Measurements from ENCODE around the gene UBL4A. TPM values are rescaled to one million over a fixed set of nuclear protein-coding genes. Genes with fewer than 3 reads are reported as not detected.

Gene UBL4A
- total and polyA plus RNA-seq, 8 donors = 8.0 to 50.1 (median 27.3) TPM

DNA sequence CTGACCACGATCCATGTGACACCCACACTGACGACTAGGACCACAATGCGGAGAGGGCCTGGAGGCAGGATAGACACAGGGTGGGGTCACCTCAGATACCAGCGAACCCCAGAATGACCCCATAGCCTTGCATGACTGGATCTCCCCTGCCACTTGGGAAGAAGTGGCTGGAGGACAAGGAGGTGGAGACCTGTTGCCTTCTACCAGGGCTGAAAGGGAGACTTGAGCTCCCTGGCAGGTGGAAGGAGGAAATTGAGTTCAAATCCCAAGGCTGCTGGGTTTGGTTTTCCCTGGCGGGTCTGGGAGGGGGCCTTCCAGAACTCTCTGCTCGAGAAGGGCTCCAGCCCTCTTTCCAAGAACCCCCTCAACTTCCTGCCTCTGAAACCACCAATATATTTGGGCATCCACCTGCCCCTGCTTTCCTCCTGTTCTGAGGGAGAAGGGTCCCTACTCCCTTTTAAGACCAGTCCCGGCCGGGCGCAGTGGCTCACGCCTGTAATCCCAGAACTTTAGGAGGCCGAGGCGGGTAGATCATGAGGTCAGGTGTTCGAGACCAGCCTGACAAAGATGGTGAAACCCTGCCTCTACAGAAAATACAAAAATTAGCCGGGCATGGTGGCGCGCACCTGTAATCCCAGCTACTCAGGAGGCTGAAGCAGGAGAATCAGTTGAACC lies 26.6 kb upstream of the UBL4A start:
- Histone ChIP-seq H3K9me3 (peaks cover 0 to 15% (median 5%) of the 10 kb centered on the region in 4 donors), H3K36me3 (peaks cover 0 to 33% (median 23%) of the 10 kb centered on the region in 4 donors), H3K27me3 (peaks cover 0 to 3% (median 0%) of the 10 kb centered on the region in 3 donors), H3K27ac (no peak overlapping the region), H3K4me3 (no peak overlapping the region), H3K4me1 (peaks cover 7 to 27% (median 15%) of the 10 kb centered on the region in 4 donors)
- TF ChIP-seq EP300 (IDR thresholded peaks at IDR 0.05) (no peak), POLR2A (IDR thresholded peaks at IDR 0.05) (no peak), POLR2AphosphoS5 (IDR thresholded peaks at IDR 0.05) (no peak)
- TF ChIP-seq, protein P1, sequence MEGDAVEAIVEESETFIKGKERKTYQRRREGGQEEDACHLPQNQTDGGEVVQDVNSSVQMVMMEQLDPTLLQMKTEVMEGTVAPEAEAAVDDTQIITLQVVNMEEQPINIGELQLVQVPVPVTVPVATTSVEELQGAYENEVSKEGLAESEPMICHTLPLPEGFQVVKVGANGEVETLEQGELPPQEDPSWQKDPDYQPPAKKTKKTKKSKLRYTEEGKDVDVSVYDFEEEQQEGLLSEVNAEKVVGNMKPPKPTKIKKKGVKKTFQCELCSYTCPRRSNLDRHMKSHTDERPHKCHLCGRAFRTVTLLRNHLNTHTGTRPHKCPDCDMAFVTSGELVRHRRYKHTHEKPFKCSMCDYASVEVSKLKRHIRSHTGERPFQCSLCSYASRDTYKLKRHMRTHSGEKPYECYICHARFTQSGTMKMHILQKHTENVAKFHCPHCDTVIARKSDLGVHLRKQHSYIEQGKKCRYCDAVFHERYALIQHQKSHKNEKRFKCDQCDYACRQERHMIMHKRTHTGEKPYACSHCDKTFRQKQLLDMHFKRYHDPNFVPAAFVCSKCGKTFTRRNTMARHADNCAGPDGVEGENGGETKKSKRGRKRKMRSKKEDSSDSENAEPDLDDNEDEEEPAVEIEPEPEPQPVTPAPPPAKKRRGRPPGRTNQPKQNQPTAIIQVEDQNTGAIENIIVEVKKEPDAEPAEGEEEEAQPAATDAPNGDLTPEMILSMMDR (IDR thresholded peaks at IDR 0.05) = no peak
- no peak for DNase-seq
- intact Hi-C loops (cut with DNase I; ENCODE audit: low total_unique reads) = no loop called here
- 86 to 96% (median 91%) methylated on average over 13 to 16 of the region's 16 CpGs for WGBS, 5 donors

DNA sequence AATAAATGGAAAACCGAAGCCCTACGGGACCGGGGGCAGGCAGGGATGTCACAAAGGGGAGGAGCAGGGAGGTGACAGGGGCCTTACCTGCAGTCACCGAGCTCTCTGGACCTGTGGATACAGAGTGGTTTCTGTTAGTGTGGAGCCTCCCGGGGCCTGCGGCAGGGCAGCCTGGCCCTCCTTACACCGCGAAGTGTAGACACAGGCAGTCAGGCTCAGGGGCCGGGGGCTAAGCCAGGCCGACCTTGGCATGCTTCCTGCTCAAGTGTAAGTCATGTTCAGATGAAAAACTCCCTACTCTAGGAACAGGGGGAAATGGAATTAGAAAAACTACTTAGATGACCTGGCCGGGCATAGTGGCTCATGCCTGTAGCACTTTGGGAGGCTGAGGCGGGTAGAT lies 25.3 kb upstream of the UBL4A start:
- H3K9me3 ChIP-seq = peaks cover 0 to 15% (median 5%) of the 10 kb centered on the region in 4 donors
- 82 to 90% (median 87%) methylated on average over 6 to 12 of the region's 12 CpGs for WGBS, 5 donors
- TF ChIP-seq POLR2A (IDR thresholded peaks at IDR 0.05) = no peak
- TF ChIP-seq EP300 (IDR thresholded peaks at IDR 0.05) = no peak
- TF ChIP-seq, protein P1 (IDR thresholded peaks at IDR 0.05) = no peak
- TF ChIP-seq POLR2AphosphoS5 (IDR thresholded peaks at IDR 0.05) = no peak

GRCh38 chrX:154509455-154509854 lies 23.0 kb upstream of the UBL4A start:
- no peak for DNase-seq
- 93 to 100% (median 97%) methylated on average over 5 of the region's 5 CpGs for WGBS, 5 donors
- H3K4me3 ChIP-seq = no peak overlapping the region
- H3K27ac ChIP-seq = no peak overlapping the region
- no peaks in the 10 kb centered on the region for H3K27me3 ChIP-seq
- intact Hi-C loops (cut with DNase I; ENCODE audit: low total_unique reads) = no loop called here
- peaks cover 0 to 7% (median under 1%) of the 10 kb centered on the region in 4 donors for H3K4me1 ChIP-seq
- TF ChIP-seq, protein P1 (IDR thresholded peaks at IDR 0.05) = no peak
- TF ChIP-seq POLR2AphosphoS5 (IDR thresholded peaks at IDR 0.05) (no peak), POLR2A (IDR thresholded peaks at IDR 0.05) (no peak)
- peaks cover 0 to 15% (median 5%) of the 10 kb centered on the region in 4 donors for H3K9me3 ChIP-seq
- H3K36me3 ChIP-seq = peaks cover 0 to 65% (median 55%) of the 10 kb centered on the region in 4 donors

More for the DNA sequence above, 25.3 kb upstream of the UBL4A start:
- H3K4me1 ChIP-seq = peaks cover 0 to 16% (median 9%) of the 10 kb centered on the region in 4 donors
- no peak overlapping the region for H3K4me3 ChIP-seq
- H3K27me3 ChIP-seq = no peaks in the 10 kb centered on the region
- H3K27ac ChIP-seq = no peak overlapping the region
- intact Hi-C loops (cut with DNase I; ENCODE audit: low total_unique reads) = no loop called here
- no peak for DNase-seq
- peaks cover 0 to 46% (median 36%) of the 10 kb centered on the region in 4 donors for H3K36me3 ChIP-seq

- WGBS, 5 donors = 79 to 100% (median 90%) methylated on average over 2 to 13 of the region's 13 CpGs
- Histone ChIP-seq H3K4me3 (no peak overlapping the region), H3K27ac (no peak overlapping the region), H3K4me1 (no peaks in the 10 kb centered on the region), H3K9me3 (peaks cover 0 to 15% (median 5%) of the 10 kb centered on the region in 4 donors), H3K36me3 (peaks cover 0 to 65% (median 55%) of the 10 kb centered on the region in 4 donors), H3K27me3 (no peaks in the 10 kb centered on the region)
- no peak for DNase-seq
- TF ChIP-seq, protein P1 (IDR thresholded peaks at IDR 0.05) = no peak
- TF ChIP-seq POLR2A (IDR thresholded peaks at IDR 0.05) (no peak), EP300 (IDR thresholded peaks at IDR 0.05) (no peak), POLR2AphosphoS5 (IDR thresholded peaks at IDR 0.05) (no peak)
- intact Hi-C loops (cut with DNase I; ENCODE audit: low total_unique reads) = no loop called here
These were observed 21.9 kb upstream of the UBL4A start for GRCh38 chrX:154508384-154508745.
